Cardiac fibroblast (primary cell): ENCODE measurements around the gene CNIH1.

Experiments used
- DNase-seq, 2 donors: peaks; one replicate each; pipeline versions ENCODE4 v3.0.0 to v3.0.0-alpha.2; 2010; ENCODE audit warnings: low read depth in 2 of 2
- H3K4me3 ChIP-seq, 2 donors: replicated peaks in 1 of 2; 1 replicate in 1 of 2; 2 replicates in 1 of 2; pipeline ENCODE4 v1.5.1; 2011; ENCODE audit warnings: low read depth in 2 of 2, low read length in 2 of 2, mild to moderate bottlenecking in 2 of 2, moderate library complexity in 1 of 2
- CTCF ChIP-seq: IDR thresholded peaks from one replicate; pipeline ENCODE4 v1.5.1; 2011; ENCODE audit warnings: low read depth, mild to moderate bottlenecking, low read length, inconsistent platforms

CNIH1 gene

GRCh38 chr14:54435500-54435981, 5.6 kb downstream of the CNIH1 start:
- DNase-seq = peak; percentile 57 to 72
- TF ChIP-seq CTCF = no peak
- H3K4me3 ChIP-seq = no peak overlapping the region

GRCh38 chr14:54428527-54428926, 12.6 kb downstream of the CNIH1 start:
- TF ChIP-seq CTCF = no peak
- DNase-seq = no peak
- H3K4me3 ChIP-seq = no peak overlapping the region

GRCh38 chr14:54427871-54428270, 13.3 kb downstream of the CNIH1 start:
- H3K4me3 ChIP-seq = no peak overlapping the region
- TF ChIP-seq CTCF = no peak
- DNase-seq = no peak

GRCh38 chr14:54425537-54426274, 15.5 kb downstream of the CNIH1 start:
- no peak for DNase-seq
- no peak overlapping the region for H3K4me3 ChIP-seq
- TF ChIP-seq CTCF = no peak

GRCh38 chr14:54425068-54425467, 16.1 kb downstream of the CNIH1 start:
- TF ChIP-seq CTCF = no peak
- no peak for DNase-seq
- no peak overlapping the region for H3K4me3 ChIP-seq

- no peak for TF ChIP-seq CTCF
- no peak overlapping the region for H3K4me3 ChIP-seq
- no peak for DNase-seq
These were observed 16.7 kb downstream of the CNIH1 start for GRCh38 chr14:54424479-54424901.

GRCh38 chr14:54423991-54424390, 17.2 kb downstream of the CNIH1 start:
- no peak for TF ChIP-seq CTCF

More at GRCh38 chr14:54423991-54424390, 17.2 kb downstream of the CNIH1 start:
- peak in 1 of 2 donors; percentile 30 for DNase-seq
- H3K4me3 ChIP-seq = no peak overlapping the region
